Heart left ventricle (tissue), 13 donors: ENCODE measurements around the gene ASTL.

Source experiments
- POLR2A ChIP-seq, 2 donors: fragments of 450-650 bp; IDR thresholded peaks; one replicate each; pipeline ENCODE4 v1.6.1; 2017; ENCODE audit warnings: antibody characterized with exemption in 2 of 2, mild to moderate bottlenecking in 2 of 2, moderate library complexity in 2 of 2
- TF ChIP-seq, protein P1 (sequence below), 12 donors: fragments of 200-600 bp; sonication (generic) in 4 of 12; IDR thresholded peaks; one replicate each; pipeline versions ENCODE4 v1.5.0 to v1.8.0; 2018 to 2022; ENCODE audit warnings: antibody characterized with exemption in 12 of 12, mild to moderate bottlenecking in 5 of 12
- donor health status: ischemic (EF 13 %, LVEDD 7.1; RV severe dilation, severe dysfunction).
- donor health status: DM: no; HTN: yes; CAD: no.
- donor health status: DM: no; HTN: no; CAD: no.
- donor health status: ischemic (EF 25% LVEDD 6.9; RV normal size, moderate dysfunction).
- donor health status: ischemic (EF 25% LVEDD 5.7; RV mildly dilated, moderate dysfunction).
- donor health status: ischemic (EF 35%, LVEDD 5.7; RV mildly dilated, moderate dysfunction).
- donor health status: nonischemic (EF 11% LVEDD 7.7; RV severe dilation, severe dysfunction).
- donor health status: DM: yes; HTN: yes; CAD: no.
- donor health status: PGD.
- donor health status: ischemic (EF 29% LVEDD 5.4; RV normal size, mild dysfunction).
- donor health status: nonischemic (EF 23%, LVEDD 6.1; RV moderate dilation, normal function).

DNA sequence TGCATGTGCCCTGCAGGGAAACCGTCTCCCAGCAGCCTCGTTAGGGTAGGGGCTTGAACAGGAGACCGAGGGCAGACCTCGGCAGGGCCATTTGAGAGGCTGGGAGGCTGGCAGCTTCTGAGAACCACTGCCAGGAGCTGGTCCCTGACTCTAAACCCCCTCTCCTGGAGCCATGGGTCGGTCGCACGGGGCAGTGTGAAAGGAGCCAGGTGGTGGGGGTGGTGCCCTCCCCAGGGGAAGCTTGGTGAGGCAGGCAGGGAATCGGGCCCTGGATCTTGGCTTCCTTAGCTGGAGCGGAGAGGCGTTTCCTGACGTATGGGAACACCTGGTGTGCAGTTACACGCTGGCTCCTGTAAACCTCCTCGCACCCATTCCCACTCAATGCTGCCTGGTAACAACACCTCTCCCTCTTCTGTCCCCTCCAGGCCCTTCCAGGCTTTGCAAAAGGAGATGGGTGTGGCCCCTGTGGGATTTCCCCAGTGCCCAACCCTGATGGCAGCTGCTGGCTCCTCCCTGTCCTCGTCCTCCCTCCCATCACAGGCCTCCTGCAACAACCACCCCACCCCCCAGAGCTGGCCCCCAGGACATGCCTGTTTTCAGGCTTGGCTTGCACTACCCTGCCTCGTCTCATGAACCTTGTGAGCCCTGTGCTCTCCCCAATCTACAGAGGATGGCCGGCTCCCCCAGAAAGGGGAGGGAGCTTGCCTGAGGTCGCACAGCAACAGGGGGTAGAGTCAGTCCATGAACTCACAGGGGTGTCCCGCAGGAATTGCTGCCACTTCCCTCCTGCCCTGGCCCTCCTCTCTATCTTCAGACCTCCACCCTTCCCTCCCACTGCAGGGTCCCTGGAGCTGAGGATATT is 46.4 kb downstream of the ASTL start:
- TF ChIP-seq, protein P1, sequence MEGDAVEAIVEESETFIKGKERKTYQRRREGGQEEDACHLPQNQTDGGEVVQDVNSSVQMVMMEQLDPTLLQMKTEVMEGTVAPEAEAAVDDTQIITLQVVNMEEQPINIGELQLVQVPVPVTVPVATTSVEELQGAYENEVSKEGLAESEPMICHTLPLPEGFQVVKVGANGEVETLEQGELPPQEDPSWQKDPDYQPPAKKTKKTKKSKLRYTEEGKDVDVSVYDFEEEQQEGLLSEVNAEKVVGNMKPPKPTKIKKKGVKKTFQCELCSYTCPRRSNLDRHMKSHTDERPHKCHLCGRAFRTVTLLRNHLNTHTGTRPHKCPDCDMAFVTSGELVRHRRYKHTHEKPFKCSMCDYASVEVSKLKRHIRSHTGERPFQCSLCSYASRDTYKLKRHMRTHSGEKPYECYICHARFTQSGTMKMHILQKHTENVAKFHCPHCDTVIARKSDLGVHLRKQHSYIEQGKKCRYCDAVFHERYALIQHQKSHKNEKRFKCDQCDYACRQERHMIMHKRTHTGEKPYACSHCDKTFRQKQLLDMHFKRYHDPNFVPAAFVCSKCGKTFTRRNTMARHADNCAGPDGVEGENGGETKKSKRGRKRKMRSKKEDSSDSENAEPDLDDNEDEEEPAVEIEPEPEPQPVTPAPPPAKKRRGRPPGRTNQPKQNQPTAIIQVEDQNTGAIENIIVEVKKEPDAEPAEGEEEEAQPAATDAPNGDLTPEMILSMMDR (IDR thresholded peaks at IDR 0.05), result no peak
- no peak for TF ChIP-seq POLR2A (IDR thresholded peaks at IDR 0.05)
